Measurements from ENCODE around the gene SPANXA2.

GRCh38 chrX:141609111-141609510 is 19.6 kb downstream of the SPANXA2 start:
- TF ChIP-seq POLR2AphosphoS5 (IDR thresholded peaks at IDR 0.05) (no peak), EP300 (IDR thresholded peaks at IDR 0.05) (no peak)
- TF ChIP-seq, protein P1, sequence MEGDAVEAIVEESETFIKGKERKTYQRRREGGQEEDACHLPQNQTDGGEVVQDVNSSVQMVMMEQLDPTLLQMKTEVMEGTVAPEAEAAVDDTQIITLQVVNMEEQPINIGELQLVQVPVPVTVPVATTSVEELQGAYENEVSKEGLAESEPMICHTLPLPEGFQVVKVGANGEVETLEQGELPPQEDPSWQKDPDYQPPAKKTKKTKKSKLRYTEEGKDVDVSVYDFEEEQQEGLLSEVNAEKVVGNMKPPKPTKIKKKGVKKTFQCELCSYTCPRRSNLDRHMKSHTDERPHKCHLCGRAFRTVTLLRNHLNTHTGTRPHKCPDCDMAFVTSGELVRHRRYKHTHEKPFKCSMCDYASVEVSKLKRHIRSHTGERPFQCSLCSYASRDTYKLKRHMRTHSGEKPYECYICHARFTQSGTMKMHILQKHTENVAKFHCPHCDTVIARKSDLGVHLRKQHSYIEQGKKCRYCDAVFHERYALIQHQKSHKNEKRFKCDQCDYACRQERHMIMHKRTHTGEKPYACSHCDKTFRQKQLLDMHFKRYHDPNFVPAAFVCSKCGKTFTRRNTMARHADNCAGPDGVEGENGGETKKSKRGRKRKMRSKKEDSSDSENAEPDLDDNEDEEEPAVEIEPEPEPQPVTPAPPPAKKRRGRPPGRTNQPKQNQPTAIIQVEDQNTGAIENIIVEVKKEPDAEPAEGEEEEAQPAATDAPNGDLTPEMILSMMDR (IDR thresholded peaks at IDR 0.05) = no peak
